GM04503 (cell line): ENCODE data around the gene WDFY4.
A peak's percentile ranks its signal among the peaks of the same experiment; 100 is the strongest.

Experiments
- DNase-seq: peaks from one replicate; pipeline ENCODE4 v3.0.0-alpha.2; 2012; ENCODE audit warnings: low read depth

The WDFY4 gene

DNA sequence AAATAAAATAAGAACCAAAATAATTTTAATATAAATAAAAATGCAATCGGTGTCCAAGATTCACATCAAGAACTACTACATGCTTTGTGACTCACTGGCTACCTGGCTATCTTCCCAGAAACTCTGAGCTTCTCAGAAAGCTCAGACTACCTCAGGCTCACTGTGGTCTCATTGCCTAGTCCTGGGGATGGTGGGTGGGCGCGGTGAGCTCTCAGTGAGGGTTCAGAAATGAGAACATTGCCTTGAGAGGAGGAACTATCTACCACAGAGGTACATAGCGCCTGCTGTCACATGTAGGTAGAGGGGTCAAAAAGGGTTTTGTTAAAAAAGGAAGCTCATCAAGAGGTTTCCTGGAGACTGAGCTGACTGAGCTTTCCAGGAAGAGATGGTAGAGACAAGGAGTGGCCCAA, 108.0 kb downstream of the WDFY4 start:
- peak; percentile 39 for DNase-seq

DNA sequence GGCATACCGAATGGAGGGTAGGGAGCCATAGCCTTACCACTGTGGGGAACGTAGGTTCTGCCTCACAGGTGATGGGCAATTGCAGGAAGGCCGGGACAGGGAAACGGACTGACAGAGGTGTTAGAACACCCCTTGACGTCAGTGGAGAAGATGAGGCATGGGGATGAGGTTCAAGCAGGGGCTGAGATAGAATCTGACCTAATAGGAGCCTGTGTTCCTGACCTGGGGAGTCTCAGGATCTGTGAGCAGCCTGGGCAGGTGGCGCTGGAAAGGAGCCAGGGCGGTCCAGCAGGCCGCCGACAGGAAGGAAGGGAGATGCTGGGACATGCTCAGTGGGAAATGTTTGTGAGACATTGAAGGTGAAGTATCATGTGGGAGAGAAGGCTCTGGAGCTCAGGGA, 109.4 kb downstream of the WDFY4 start:
- DNase-seq, result no peak

DNA sequence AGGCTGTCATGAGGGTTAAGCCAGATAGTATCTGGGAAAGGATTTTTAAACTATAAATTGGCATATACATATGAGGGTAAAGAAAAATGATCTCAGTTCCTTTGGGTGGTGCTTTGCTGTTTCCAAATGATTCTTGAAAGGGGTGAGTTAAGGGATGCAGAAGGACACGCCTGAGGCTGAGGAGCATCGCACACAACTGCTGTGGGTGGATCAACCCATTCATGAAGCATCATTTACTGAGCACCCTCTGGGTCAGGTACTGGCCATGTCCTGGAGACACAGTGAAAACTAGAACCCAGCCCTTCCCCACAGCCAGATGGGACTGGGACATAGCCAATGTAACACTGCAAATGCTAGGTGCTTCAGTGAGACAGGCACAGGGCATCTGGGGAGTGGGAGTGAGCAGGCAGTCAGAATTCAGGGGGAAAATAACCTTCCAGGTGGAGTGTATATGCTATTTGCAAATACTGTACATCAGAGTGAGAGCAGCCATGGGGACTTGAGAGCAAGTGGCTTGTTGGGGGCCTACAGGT, 112.1 kb downstream of the WDFY4 start:
- no peak for DNase-seq

DNA sequence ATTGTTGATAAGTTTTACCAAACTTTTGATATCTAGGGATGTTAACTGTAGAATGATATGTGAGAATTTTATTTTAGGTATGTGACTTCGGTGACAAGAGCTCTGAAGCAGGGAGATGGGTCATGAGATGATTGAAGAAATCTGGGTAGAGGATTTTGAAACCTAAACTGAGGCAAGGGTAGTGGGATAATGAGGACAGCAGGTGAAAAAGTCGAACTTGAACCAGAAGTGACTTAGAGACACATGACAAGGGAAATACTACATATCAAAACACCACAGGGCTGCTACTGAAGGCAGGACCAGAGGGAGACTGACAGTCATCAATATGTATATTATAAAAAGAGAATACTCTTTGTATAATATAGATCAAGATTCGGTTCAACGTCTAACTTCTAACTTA, 113.2 kb downstream of the WDFY4 start:
- no peak for DNase-seq

DNA sequence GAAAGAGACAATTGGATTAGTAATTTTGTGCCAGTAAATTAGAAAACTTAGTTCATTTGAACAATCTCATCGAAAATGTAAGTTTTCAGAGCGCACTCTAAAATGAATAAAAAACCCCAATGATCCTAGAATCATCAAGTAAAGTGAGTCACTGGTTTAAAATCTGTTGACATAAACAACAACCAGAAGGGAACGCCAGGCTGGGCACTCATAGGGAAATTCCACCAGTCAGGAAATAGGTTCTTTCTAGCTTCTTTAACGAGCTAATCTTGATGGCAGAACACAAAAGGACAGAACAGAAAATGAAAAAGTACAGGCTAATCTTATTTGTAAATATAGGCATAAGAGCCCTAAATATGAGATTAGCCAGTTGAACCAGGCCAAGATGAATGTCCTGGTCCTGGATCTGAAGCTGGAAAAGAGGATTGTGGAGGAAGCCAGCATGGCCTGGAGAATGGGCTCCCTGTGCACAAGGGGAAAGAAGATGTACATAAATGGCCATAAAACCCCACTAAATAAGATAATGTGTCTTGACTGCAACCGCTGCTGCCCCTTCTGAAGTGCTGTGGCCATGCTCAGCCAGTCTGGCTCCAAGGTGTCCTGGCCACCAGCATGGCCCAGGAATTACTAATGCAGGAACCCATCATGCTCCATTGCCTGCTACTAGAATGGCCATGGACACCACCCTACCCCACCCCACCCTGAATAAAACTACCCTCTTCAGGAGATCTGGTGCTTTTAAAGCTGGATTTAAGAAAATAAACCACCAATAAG, 114.0 kb downstream of the WDFY4 start:
- no peak for DNase-seq

DNA sequence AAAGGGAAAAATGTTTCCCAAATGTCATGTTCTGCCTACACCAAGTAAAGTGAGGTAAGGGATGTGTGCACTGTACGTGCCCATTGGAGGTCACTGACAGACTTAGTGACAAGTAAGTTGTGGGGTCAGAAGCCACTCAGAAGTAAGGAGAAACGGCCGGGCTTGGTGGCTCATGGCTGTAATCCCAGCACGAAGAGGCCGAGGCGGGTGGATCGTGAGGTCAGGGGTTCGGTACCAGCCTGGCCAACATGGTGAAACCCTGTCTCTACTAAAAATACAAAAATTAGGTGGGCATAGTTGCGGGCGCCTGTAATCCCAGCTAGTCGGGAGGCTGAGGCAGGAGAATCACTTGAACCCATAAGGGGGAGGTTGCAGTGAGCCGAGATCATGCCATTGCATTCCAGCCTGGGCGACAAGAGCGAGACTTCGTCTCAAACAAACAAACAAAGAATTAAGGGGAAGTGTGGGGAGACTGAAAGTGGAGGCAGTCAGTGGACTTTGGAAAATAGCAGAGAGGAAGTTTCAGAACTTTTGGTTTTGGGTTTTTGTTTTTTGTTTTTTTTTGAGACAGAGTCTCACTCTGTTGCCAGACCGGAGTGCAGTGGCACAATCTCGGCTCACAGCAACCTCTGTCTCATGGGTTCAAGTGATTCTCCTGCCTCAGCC, 114.8 kb downstream of the WDFY4 start:
- no peak for DNase-seq

DNA sequence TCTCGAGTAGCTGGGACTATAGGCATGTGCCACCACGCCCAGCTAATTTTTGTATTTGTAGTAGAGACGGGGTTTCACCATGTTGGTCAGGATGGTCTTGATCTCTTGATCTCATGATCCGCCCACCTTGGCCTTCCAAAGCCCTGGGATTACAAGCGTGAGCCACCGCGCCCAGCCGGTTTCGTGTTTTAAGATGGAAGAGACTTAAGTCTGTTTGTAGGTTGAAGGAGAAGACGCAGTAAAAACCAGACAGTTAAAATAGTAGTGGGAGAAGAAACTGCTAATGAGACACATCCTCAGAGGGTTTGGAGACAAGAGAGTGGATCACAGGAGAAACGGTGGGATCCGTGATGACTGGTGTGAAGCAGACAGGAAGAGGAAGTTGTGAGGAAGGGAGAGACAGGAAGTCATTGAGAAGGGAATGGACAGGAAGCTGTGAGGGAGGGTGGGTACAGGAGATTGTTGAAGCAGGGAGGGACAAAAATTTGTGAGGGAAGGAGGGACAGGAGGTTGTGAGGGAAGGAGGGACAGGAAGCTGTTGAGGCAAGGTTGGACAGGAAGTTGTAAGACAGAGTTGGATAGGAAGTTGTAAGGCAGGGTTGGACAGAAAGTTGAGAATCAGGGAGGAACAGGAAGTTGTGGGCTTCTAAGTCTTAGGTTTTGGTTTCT, 115.5 kb downstream of the WDFY4 start:
- DNase-seq, result no peak

DNA sequence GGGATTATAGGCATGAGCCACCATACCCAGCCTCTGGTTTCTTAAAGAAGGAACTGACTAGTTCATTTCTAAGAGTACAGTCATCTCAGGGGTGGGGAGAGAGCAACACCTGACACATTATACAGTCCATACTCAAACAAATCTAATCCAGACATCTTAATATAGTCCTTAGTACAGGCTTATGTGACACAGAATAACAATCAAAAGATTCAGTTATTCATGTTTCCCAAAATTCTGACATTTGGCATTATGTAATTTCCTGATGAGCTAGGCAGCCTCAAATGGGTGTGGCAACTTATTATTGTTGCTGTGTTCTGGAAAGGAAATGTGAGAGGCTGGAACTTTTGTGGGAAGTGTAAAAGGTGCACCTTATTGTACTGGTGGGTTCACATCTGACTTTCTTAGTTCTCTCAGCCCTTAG, 116.3 kb downstream of the WDFY4 start:
- no peak for DNase-seq

DNA sequence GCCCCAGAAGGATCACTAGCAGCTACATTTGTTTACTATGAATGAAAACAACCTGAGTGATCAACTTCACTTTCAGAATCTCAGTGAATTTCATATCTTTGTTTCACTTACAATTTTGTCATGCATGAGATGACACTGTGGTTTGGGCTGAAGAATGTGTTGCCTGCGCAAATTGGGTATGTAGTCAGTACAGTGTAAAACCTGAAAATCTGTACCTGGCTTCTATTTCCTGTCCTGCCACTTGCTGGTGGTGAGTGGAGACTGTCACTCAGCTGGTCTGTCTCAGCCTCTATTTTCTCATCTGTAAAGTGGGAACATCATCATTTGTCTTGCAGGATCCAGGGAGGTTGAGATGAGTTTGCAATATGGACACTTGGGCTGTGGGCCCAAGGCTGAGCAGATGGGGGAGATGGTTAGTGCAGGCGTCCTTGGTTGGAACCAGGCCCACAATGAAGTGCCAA, 118.0 kb downstream of the WDFY4 start:
- no peak for DNase-seq

DNA sequence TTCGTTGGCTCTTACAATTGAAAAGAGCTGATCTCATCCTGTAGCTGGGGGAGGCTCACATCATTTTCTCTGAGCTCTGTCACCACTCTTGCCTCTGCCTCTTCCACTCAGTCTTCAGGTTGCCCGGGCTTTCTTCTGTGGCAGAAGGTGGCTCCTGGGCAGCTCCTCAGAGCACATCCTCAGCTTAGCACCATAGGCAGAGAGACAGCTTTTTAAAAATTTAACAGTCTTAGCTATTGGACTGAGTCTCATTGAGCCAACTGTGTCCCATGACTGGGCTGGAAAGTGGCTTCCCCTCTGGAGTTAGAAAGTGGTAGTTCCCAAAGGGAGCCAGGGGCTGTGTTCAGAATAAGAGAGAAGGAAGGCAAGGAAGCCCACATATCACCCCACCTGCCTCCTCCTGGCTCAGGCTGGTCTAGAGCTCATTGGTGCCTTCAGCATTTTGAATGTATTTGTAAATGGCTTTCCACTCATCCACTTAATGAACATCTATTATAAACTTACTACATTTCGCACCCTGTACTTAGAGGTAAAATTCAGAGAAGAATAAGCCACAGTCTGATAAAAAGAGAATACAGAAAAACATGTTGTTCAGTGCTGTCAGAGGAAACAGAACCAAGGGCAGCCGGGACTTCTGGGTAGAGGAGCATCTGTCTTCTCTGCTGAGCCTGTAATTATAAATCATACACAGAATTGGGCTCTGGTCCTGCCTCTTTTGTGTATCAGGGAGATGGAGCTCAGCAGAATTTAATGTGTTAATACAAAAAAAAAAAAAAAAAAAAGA, 119.3 kb downstream of the WDFY4 start:
- DNase-seq, result no peak

DNA sequence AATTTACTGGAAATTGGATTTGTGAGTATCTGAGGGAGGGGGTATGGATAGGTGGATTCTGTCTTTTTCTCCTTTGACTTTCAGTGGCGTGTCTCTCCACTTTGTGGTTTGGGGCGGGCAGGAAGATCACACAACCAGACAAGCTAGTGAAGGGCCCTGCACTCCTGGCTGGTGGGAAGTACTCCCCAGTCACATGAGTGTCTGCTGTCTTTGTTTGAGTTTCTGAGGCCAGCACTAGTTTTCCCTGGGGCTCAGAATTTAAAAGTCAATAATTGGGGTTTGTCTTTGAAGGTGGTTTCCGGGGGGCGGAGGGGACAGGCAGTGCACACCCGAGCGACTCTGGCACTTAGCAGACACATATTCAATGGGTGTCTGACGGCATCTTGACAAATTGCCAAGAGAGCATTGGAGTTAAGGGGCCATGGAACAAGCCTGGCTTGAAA, 120.1 kb downstream of the WDFY4 start:
- DNase-seq, result no peak

DNA sequence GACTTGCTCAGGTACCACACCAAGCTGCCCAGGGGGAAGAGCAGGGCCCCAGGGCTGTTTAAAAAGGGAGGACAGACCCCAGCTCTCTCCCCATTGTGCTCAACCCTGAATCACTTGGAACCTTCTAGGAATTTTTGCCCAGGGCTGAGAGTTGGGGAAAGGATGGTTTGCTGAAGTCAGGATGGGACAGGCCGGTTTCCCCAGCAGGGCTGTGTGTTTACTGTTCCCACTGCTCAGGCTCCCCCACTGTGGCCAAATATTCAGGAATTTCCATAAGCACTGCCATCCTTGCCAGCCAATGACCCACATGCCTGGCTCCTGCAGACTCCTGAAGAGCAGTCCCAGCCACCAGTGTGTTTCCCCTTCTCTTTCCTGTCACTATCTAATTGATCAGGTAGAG, 120.7 kb downstream of the WDFY4 start:
- DNase-seq, result no peak

DNA sequence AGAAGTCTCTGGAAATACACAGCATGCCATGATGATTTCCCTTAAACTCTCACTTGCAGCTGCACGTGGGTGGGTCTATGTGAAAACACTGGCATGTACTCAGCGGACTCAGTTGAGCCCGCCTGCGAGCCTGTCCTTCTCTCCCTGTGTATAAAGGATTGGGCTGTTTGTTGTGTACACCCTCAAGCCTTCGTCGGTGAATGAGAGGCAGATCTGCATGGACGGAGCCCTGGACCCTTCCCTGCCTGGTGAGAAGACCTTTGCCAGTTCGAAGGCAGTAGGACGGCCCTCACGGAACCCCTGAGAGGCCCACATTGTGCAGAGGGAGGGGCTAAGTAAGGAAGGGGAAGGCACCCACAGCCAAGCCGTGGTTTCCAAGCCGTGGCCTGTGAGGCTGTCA, 121.2 kb downstream of the WDFY4 start:
- DNase-seq, result no peak

DNA sequence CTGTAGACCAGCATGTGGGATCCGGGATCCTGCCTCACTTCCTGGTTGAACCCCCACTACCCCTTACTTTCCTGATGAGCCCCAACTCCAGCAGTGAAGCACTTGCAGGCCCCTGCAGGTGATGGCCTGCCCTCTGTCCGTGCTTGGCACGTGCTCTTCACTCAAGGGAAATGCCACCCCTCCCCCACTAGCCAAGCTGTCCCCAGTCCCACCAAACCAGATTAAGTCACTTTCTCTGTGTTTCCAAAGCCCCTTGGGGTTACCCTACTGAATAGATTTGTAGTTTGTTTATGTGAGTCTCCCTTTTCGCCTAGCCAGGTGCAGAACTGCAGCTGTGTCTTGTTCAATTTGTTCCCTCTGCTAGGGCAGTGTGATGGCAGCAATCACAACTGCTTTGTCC, 121.7 kb downstream of the WDFY4 start:
- DNase-seq, result no peak

DNA sequence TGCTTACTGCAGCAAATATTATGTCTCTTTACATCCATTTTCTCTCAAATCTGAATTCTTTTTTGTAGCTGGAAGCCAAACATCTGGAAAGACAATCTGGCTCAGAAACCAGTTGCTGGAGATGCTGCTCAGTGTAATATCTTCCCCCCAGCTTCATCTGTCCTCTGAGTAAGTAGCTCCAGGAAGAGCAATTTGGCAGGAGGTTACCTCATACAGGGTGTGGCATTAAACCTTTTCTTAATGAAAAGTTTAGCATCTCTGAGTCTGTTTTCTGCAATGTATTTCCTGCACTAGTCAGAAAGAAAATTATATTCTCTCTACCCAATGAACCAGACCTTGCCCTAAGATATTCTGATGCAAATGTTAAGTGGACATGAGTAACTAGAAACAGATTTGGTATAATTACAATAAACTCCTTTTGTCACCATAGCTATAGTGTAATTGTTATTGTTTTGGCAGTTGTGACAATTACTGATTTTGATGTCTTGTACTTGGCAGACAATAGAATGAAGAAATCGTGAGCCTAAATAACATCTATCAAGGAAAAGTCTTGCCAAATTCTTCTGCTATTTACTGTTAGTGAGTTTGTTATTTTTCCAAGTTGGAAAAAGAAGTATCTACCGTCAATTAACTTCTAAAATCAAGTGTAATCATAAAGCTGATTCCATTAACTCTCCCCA, 123.3 kb downstream of the WDFY4 start:
- no peak for DNase-seq

DNA sequence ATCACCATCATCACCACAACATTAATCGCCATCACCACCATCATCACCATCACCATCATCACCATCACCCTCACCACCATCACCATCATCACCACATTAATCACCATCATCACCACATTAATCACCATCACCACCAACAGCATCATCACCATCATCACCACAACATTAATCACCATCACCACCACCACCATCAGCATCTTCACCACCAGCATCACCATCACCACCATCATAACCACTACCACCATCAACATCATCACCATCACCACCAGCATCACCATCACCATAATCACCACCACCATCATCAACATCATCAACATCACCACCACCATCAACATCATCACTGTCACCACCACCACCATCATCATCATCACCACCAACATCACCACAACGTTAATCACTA, 124.6 kb downstream of the WDFY4 start:
- no peak for DNase-seq

DNA sequence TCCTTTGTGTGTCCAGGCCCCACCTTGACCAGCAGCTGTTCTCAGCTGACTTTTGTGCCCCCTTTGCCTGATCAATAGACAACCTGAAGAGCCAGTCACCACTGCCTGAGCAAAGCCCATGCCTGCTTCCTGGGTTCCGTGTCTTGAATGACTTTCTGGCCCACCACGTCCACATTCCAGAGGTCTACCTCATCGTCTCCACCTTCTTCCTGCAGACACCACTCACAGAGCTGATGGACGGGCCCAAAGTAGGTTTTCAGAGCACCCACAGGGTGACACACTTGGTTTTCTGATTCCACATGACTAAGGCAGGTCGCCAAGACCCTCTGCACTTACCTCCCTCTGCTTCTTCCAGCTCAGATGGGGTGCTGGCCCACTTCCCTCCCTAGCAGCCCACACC, 126.8 kb downstream of the WDFY4 start:
- no peak for DNase-seq

DNA sequence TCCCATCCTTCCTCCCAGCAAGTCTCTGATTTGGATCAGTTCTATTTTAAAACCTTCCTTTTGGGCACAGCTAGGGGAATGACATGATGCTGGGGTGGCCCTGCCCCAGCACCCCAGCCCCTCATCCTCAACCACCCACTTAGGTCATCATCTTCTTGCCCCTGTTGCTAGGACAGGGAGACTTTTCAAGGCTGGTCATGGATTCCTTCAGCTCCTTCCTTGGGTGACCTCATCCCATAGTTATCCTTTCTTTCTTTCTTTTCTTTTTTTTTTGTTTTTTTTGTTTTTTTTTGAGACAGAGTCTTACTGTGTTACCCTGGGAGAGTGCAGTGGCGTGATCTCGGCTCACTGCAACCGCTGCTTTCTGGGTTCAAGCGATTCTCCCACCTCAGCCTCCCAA, 127.2 kb downstream of the WDFY4 start:
- no peak for DNase-seq

DNA sequence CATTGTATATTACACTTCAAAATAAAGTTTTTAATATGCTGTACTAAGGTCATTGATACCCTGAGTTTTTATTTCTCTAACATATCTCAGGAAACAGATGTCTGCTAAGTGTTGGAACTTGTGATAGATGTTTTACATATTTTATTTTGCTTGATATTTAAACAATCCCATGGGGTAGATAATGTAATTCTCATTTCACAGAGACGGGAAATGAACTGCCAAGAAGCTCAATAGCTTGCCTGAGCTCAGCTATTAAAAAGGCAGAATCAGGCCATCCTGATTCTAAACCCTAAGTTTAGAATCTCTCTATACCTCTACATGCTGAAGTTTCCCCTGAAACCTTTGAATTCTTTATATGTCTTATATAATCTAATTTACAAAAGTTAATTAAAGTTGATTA, 128.6 kb downstream of the WDFY4 start:
- no peak for DNase-seq

DNA sequence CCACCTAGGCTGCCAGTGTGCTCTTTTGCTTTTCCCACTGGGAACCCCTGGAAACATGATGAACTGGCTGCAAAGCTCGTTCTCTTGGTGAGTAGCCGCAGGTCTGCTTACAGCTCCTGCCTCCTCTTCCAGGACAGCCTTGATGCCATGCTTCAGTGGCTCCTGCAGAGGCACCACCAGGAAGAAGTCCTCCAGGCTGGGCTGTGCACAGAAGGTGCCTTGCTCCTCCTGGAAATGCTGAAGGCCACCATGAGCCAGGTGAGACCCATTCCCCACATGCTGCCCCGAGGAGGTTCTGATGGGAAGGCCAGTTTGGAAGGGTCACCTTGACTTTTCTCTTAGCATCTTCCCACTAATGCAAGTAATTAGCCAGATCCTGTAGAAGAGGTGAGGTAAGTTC, 129.2 kb downstream of the WDFY4 start:
- no peak for DNase-seq

DNA sequence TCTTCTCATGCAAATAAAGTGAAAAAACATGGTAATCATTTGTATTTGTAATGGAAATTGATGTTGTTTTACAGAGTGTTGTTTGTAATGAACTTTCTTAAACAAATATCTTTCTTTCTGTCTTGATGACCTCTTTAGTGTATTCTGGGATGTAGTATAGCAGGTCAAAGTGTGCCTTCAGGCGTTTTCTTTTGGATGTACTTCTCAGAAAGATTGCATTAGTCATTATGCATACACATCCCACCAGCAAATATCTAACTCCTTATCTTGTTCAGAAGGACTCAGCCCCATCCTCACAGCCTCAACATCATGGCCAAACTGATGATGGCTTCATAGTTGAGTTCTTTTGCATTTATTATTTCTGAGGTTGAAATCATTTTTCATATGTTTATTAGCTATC, 130.3 kb downstream of the WDFY4 start:
- DNase-seq, result no peak

DNA sequence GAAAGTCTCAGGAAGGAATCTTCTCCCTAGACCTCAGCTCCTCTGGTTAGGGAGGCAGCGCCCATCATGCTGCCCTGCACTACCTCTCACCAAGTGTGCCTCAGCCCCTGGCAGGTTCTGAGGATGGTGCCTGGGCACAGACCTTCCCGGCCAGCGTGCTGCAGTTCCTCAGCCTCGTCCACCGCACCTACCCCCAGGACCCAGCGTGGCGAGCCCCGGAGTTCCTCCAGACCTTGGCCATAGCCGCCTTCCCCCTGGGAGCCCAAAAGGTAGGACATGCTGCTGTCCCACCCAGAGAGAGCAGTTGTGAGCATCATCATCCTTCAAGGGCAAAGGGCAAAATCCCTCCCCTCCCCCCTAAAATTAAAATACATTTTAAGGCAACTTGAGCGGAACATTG, 132.5 kb downstream of the WDFY4 start:
- no peak for DNase-seq
